Keratinocyte (primary cell): ENCODE data around the gene AGAP1. TPM values are rescaled to one million over a fixed set of nuclear protein-coding genes. Genes with fewer than 3 reads are reported as not detected.

Experiments used
- DNase-seq: peaks from one replicate; pipeline ENCODE4 v3.0.0-alpha.2; 2011; ENCODE audit warnings: low read depth, missing footprints, low spot score
- FAIRE-seq: peaks from 2 replicates; lab custom pipeline; 2011; peaks lifted over from hg19 to GRCh38; lab: Jason Lieb, UNC
- H2AFZ ChIP-seq: 2 replicates; pipeline ENCODE4 v1.6.0; 2012; ENCODE audit warnings: low read length, control low read depth, inconsistent platforms; ENCODE audit not compliant: control insufficient read depth
- H3K27ac ChIP-seq: 2 replicates; pipeline ENCODE4 v1.5.1; 2011; ENCODE audit warnings: low read length; ENCODE audit not compliant: control insufficient read depth, insufficient read depth
- H3K27me3 ChIP-seq: 3 replicates; pipeline ENCODE4 v1.6.0; 2011; ENCODE audit warnings: low read length; ENCODE audit not compliant: control insufficient read depth, insufficient read depth; ENCODE audit errors: extremely low read depth
- H3K36me3 ChIP-seq, 2 experiments: 2 replicates in 1 of 2; 3 replicates in 1 of 2; pipeline ENCODE4 v1.5.1; 2011; ENCODE audit warnings: low read length in 2 of 2, mild to moderate bottlenecking in 1 of 2; ENCODE audit not compliant: control insufficient read depth in 2 of 2, insufficient read depth in 2 of 2; ENCODE audit errors: extremely low read depth in 1 of 2
- H3K4me1 ChIP-seq: 3 replicates; pipeline ENCODE4 v1.5.1; 2011; ENCODE audit warnings: low read length; ENCODE audit not compliant: control insufficient read depth, insufficient read depth; ENCODE audit errors: extremely low read depth
- H3K4me2 ChIP-seq: 3 replicates; pipeline ENCODE4 v1.6.0; 2011; ENCODE audit warnings: low read depth, low read length; ENCODE audit not compliant: control insufficient read depth, insufficient read depth; ENCODE audit errors: extremely low read depth
- H3K4me3 ChIP-seq, 3 experiments: fragments of 200-600 bp in 1 of 3; sonication (generic) in 1 of 3; 2 replicates in 2 of 3; 3 replicates in 1 of 3; pipeline ENCODE4 v1.5.1; 2011 to 2016; ENCODE audit warnings: low read length in 3 of 3, mild to moderate bottlenecking in 3 of 3, control low read depth in 2 of 3, inconsistent platforms in 1 of 3, low read depth in 1 of 3, mixed read lengths in 1 of 3, mixed run types in 1 of 3, moderate library complexity in 1 of 3; ENCODE audit not compliant: control insufficient read depth in 2 of 3, insufficient read depth in 2 of 3; ENCODE audit errors: extremely low read depth in 1 of 3
- H3K79me2 ChIP-seq: 2 replicates; pipeline ENCODE4 v1.6.0; 2012; ENCODE audit warnings: low read length; ENCODE audit not compliant: control insufficient read depth, insufficient read depth
- H3K9ac ChIP-seq: 3 replicates; pipeline ENCODE4 v1.6.0; 2011; ENCODE audit warnings: low read length; ENCODE audit not compliant: control insufficient read depth, insufficient read depth; ENCODE audit errors: extremely low read depth
- H3K9me1 ChIP-seq: 3 replicates; pipeline ENCODE4 v1.6.0; 2011; ENCODE audit warnings: low read length; ENCODE audit not compliant: control insufficient read depth, insufficient read depth; ENCODE audit errors: extremely low read depth
- H3K9me3 ChIP-seq: 2 replicates; pipeline ENCODE4 v1.5.1; 2012; ENCODE audit warnings: low read depth, low read length; ENCODE audit not compliant: control insufficient read depth
- H4K20me1 ChIP-seq: 3 replicates; pipeline ENCODE4 v1.6.0; 2011; ENCODE audit warnings: low read length; ENCODE audit not compliant: control insufficient read depth, insufficient read depth; ENCODE audit errors: extremely low read depth
- EZH2 ChIP-seq: IDR thresholded peaks from one replicate; pipeline ENCODE4 v1.6.1; 2012; ENCODE audit warnings: inconsistent platforms, mild to moderate bottlenecking, low read length, moderate library complexity
- dilution Hi-C: fragments of 300-500 bp; cut with MboI; formaldehyde crosslinking; loops from one replicate; pipeline ENCODE4 v1.7.0; 2020; ENCODE audit warnings: low sequenced_read_pairs; ENCODE audit not compliant: extremely low pct_ligation_motif_present
- polyA plus RNA-seq, 5 experiments: library from polyadenylated mRNA; depleted of rRNA in 3 of 5; stranded (reverse) in 3 of 5; stranded (forward) in 1 of 5; unstranded in 1 of 5; fragments of >200 nt; gene quantifications; 1 replicate in 1 of 5; 2 replicates in 3 of 5; 3 replicates in 1 of 5; pipeline versions ENCODE4 v1.2.1 to v1.2.3, GENCODE V29; 2011 to 2012; ENCODE audit warnings: missing spikeins in 2 of 5, low read depth in 1 of 5, low replicate concordance in 1 of 5
- TF ChIP-seq, protein P1 (sequence below), 3 experiments: IDR thresholded peaks in 1 of 3; conservative IDR thresholded peaks in 1 of 3; optimal IDR thresholded peaks in 1 of 3; 2 replicates in 2 of 3; 3 replicates in 1 of 3; pipeline versions ENCODE3 to v1.5.1; 2011; ENCODE audit warnings: low read length in 3 of 3, mild to moderate bottlenecking in 3 of 3, moderate library complexity in 2 of 3, control low read depth in 1 of 3, inconsistent platforms in 1 of 3; ENCODE audit not compliant: insufficient read depth in 2 of 3; ENCODE audit errors: extremely low read depth in 1 of 3

The AGAP1 gene
- polyA plus RNA-seq, 1 donor (not counting 4 experiments of a cell fraction or from before 2014, with no cell fraction given), result 12.6 TPM

DNA sequence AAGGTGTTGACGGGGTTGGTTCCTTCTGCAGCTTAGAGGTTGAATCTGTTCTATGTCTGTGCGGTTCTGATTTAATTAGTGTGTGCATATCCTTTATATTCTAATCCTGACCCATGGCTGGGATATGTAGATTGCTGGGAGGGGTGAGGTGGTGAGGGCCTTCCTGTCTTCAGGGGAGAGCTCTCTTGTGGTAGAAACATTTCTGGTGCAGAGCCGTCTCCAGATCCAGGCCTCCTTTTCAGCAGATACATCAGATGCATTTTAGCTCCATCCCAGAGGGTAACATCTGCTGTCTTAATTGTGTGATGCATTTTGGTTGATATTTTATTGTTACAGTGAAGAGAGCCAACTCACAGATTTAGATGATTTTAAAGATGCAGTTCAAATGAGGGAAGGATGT lies 227.8 kb downstream of the AGAP1 start:
- no peak overlapping the region for H2AFZ ChIP-seq
- FAIRE-seq (no peak), DNase-seq (no peak)
- peaks cover 1 to 3% of the 10 kb centered on the region in 2 experiments for H3K36me3 ChIP-seq
- no peaks in the 10 kb centered on the region for H4K20me1 ChIP-seq
- H3K4me3 ChIP-seq, result no peak overlapping the region
- no peaks in the 10 kb centered on the region for H3K79me2 ChIP-seq
- no peaks in the 10 kb centered on the region for H3K27me3 ChIP-seq
- H3K9me3 ChIP-seq, result no peaks in the 10 kb centered on the region
- no peak overlapping the region for H3K9ac ChIP-seq
- H3K27ac ChIP-seq, result no peak overlapping the region
- dilution Hi-C loops, result no loop called here
- no peaks in the 10 kb centered on the region for H3K9me1 ChIP-seq
- H3K4me2 ChIP-seq, result no peak overlapping the region
- TF ChIP-seq, protein P1, sequence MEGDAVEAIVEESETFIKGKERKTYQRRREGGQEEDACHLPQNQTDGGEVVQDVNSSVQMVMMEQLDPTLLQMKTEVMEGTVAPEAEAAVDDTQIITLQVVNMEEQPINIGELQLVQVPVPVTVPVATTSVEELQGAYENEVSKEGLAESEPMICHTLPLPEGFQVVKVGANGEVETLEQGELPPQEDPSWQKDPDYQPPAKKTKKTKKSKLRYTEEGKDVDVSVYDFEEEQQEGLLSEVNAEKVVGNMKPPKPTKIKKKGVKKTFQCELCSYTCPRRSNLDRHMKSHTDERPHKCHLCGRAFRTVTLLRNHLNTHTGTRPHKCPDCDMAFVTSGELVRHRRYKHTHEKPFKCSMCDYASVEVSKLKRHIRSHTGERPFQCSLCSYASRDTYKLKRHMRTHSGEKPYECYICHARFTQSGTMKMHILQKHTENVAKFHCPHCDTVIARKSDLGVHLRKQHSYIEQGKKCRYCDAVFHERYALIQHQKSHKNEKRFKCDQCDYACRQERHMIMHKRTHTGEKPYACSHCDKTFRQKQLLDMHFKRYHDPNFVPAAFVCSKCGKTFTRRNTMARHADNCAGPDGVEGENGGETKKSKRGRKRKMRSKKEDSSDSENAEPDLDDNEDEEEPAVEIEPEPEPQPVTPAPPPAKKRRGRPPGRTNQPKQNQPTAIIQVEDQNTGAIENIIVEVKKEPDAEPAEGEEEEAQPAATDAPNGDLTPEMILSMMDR (optimal IDR thresholded peaks at IDR 0.05 in 1 of 3, IDR thresholded peaks at IDR 0.05 in 1 of 3, conservative IDR thresholded peaks at IDR 0.05 in 1 of 3; ENCODE audit: extremely low read depth in 1 of 3, insufficient read depth in 2 of 3, low read length in 3 of 3), result no peak
- no peak for TF ChIP-seq EZH2
- no peaks in the 10 kb centered on the region for H3K4me1 ChIP-seq

DNA sequence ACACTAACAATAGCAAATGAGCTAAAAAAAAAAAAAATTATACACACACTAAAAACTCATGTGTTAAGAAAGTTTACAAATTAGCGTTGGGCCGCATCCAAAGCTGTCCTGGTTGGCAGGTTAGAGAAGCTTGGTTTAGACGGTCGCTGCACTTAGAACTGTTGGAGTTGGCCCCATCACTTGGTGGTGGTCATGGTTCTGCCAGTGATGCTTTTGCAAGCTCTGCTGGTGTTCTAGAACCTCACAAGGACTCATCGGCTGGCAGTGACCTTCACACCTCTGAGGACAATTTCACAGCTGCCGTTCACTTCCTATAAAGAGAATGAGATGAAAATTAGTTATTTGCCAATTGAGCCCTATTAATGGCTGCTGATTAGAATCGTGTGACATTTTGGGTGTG lies 229.0 kb downstream of the AGAP1 start:
- Histone ChIP-seq H3K9me1 (no peaks in the 10 kb centered on the region), H3K79me2 (no peaks in the 10 kb centered on the region), H3K4me1 (no peaks in the 10 kb centered on the region), H4K20me1 (no peaks in the 10 kb centered on the region), H3K4me3 (no peak overlapping the region), H3K27me3 (no peaks in the 10 kb centered on the region), H3K36me3 (peaks cover 1 to 3% of the 10 kb centered on the region in 2 experiments), H3K9me3 (no peaks in the 10 kb centered on the region), H2AFZ (no peak overlapping the region), H3K27ac (no peak overlapping the region), H3K4me2 (no peak overlapping the region), H3K9ac (no peak overlapping the region)
- TF ChIP-seq, protein P1 (optimal IDR thresholded peaks at IDR 0.05 in 1 of 3, IDR thresholded peaks at IDR 0.05 in 1 of 3, conservative IDR thresholded peaks at IDR 0.05 in 1 of 3; ENCODE audit: extremely low read depth in 1 of 3, insufficient read depth in 2 of 3, low read length in 3 of 3), result no peak
- no peak for TF ChIP-seq EZH2
- dilution Hi-C loops, result no loop called here
- no peak for FAIRE-seq
- DNase-seq, result no peak
